ENCODE data around the gene SHISA4. TPM values are rescaled to one million over a fixed set of nuclear protein-coding genes. Genes with fewer than 3 reads are reported as not detected.

The SHISA4 gene
- total and polyA plus RNA-seq, 2 of the 8 experiments (the other 6 are each of a cell fraction or from before 2014, with no cell fraction given), result 7.8 to 28.9 TPM

DNA sequence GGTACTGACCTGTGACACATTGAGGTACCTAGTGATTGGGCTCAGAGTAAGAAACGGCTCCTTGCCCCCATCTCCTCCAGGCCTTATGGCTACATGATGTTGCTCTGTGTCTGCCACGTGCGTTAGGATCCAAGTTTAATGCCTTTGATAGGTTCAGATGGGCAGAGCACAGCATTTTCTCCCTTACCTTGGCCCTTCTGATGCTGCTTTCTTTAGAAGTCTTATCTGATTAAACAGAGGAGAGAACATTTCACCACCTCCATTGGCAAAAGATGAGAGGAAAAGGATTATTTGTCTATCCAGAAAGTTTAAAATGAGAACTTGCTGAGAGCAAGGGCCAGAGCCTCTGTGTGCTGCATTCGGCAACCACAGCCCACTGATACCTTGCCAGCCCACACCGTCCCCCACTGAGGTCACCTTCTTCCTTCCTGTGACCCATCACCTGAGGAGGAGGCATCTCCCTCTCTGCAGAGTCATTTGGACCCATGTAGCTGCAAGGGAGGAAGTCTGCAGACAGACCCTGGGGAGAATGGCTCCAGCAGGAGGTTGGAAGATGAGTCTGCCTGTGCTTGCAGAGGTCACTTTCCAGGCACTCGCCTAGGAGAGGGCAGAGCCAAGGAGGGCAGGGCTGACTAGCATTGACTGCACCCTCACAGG is 16.7 kb downstream of the SHISA4 start (continued):
- TF ChIP-seq JUND (IDR thresholded peaks at IDR 0.05; ENCODE audit: low read length), result no peak
- no peak for TF ChIP-seq SP2 (IDR thresholded peaks at IDR 0.05; ENCODE audit: low read length)
- TF ChIP-seq JUN (IDR thresholded peaks at IDR 0.05; ENCODE audit: low read depth, low read length), result no peak
- TF ChIP-seq, protein P1, sequence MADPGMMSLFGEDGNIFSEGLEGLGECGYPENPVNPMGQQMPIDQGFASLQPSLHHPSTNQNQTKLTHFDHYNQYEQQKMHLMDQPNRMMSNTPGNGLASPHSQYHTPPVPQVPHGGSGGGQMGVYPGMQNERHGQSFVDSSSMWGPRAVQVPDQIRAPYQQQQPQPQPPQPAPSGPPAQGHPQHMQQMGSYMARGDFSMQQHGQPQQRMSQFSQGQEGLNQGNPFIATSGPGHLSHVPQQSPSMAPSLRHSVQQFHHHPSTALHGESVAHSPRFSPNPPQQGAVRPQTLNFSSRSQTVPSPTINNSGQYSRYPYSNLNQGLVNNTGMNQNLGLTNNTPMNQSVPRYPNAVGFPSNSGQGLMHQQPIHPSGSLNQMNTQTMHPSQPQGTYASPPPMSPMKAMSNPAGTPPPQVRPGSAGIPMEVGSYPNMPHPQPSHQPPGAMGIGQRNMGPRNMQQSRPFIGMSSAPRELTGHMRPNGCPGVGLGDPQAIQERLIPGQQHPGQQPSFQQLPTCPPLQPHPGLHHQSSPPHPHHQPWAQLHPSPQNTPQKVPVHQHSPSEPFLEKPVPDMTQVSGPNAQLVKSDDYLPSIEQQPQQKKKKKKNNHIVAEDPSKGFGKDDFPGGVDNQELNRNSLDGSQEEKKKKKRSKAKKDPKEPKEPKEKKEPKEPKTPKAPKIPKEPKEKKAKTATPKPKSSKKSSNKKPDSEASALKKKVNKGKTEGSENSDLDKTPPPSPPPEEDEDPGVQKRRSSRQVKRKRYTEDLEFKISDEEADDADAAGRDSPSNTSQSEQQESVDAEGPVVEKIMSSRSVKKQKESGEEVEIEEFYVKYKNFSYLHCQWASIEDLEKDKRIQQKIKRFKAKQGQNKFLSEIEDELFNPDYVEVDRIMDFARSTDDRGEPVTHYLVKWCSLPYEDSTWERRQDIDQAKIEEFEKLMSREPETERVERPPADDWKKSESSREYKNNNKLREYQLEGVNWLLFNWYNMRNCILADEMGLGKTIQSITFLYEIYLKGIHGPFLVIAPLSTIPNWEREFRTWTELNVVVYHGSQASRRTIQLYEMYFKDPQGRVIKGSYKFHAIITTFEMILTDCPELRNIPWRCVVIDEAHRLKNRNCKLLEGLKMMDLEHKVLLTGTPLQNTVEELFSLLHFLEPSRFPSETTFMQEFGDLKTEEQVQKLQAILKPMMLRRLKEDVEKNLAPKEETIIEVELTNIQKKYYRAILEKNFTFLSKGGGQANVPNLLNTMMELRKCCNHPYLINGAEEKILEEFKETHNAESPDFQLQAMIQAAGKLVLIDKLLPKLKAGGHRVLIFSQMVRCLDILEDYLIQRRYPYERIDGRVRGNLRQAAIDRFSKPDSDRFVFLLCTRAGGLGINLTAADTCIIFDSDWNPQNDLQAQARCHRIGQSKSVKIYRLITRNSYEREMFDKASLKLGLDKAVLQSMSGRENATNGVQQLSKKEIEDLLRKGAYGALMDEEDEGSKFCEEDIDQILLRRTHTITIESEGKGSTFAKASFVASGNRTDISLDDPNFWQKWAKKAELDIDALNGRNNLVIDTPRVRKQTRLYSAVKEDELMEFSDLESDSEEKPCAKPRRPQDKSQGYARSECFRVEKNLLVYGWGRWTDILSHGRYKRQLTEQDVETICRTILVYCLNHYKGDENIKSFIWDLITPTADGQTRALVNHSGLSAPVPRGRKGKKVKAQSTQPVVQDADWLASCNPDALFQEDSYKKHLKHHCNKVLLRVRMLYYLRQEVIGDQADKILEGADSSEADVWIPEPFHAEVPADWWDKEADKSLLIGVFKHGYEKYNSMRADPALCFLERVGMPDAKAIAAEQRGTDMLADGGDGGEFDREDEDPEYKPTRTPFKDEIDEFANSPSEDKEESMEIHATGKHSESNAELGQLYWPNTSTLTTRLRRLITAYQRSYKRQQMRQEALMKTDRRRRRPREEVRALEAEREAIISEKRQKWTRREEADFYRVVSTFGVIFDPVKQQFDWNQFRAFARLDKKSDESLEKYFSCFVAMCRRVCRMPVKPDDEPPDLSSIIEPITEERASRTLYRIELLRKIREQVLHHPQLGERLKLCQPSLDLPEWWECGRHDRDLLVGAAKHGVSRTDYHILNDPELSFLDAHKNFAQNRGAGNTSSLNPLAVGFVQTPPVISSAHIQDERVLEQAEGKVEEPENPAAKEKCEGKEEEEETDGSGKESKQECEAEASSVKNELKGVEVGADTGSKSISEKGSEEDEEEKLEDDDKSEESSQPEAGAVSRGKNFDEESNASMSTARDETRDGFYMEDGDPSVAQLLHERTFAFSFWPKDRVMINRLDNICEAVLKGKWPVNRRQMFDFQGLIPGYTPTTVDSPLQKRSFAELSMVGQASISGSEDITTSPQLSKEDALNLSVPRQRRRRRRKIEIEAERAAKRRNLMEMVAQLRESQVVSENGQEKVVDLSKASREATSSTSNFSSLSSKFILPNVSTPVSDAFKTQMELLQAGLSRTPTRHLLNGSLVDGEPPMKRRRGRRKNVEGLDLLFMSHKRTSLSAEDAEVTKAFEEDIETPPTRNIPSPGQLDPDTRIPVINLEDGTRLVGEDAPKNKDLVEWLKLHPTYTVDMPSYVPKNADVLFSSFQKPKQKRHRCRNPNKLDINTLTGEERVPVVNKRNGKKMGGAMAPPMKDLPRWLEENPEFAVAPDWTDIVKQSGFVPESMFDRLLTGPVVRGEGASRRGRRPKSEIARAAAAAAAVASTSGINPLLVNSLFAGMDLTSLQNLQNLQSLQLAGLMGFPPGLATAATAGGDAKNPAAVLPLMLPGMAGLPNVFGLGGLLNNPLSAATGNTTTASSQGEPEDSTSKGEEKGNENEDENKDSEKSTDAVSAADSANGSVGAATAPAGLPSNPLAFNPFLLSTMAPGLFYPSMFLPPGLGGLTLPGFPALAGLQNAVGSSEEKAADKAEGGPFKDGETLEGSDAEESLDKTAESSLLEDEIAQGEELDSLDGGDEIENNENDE (IDR thresholded peaks at IDR 0.05; ENCODE audit: insufficient replicate concordance, low read length), result no peak
- no peak for TF ChIP-seq EZH2 (IDR thresholded peaks at IDR 0.05; ENCODE audit: low read depth, low read length, severe bottlenecking)

Measured in H1 (cell line).